Cerebellar cortex (tissue), 1 donor: Measurements from ENCODE around the gene SLC12A8.
"Not testable (repeated sequence)": the region's sequence is repeated elsewhere in the genome, so short reads cannot be mapped to it uniquely, and the experiment has no call there.

ENCODE experiments used
- DNase-seq: peaks from one replicate; pipeline ENCODE4 v3.0.0-alpha.2; 2015; ENCODE audit warnings: low spot score

Gene SLC12A8

GRCh38 chr3:125110016-125110875 lies 102.3 kb downstream of the SLC12A8 start:
- DNase-seq: no peak

DNA sequence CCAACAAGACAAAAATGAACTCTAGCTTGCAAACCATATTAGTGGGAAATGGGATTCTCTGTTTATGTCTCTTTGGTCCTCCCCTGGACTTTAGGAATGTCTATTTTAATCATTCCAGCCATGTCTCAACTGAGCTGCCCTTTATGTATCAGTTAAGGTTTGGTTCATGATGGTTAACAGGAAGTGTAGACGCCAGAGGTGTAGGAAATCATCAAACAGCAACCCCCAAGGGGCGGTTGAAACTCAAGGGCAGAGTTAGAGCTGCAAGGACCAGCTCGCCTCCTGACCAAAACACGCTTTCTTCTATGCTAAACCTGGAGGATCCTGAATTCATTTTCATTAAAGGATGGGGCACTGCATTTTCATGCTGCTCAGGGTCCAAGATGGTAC lies 103.0 kb downstream of the SLC12A8 start:
- DNase-seq: no peak

- no peak for DNase-seq
Measured at GRCh38 chr3:125108833-125109535, 103.6 kb downstream of the SLC12A8 start.

- no peak for DNase-seq
Measured at GRCh38 chr3:125107861-125108567, 104.5 kb downstream of the SLC12A8 start.

GRCh38 chr3:125107363-125107762 lies 105.2 kb downstream of the SLC12A8 start:
- no peak for DNase-seq

GRCh38 chr3:125105116-125105515 lies 107.4 kb downstream of the SLC12A8 start:
- DNase-seq: no peak

- no peak for DNase-seq
Measured at GRCh38 chr3:125104639-125105038, 107.9 kb downstream of the SLC12A8 start.

DNA sequence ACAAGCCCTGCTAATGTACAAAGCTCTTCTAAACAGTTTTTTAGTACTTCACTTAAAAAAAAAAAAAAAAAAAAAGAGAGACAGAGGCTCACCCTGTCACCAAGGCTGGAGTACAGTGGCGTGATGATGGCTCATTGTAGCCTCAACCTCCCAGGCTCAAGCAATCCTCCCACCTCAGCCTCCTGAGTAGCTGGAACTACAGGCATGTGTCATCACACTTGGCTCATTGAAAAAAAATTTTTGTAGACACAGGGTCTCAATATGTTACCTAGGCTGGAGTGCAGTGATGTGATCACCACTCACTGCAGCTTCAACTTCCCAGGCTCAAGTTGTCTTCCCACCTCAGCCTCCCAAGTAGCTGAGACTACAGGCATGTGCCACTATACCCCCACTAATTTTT lies 109.1 kb downstream of the SLC12A8 start:
- no peak for DNase-seq

- DNase-seq: no peak
Measured at GRCh38 chr3:125102470-125102869, 110.1 kb downstream of the SLC12A8 start.

DNA sequence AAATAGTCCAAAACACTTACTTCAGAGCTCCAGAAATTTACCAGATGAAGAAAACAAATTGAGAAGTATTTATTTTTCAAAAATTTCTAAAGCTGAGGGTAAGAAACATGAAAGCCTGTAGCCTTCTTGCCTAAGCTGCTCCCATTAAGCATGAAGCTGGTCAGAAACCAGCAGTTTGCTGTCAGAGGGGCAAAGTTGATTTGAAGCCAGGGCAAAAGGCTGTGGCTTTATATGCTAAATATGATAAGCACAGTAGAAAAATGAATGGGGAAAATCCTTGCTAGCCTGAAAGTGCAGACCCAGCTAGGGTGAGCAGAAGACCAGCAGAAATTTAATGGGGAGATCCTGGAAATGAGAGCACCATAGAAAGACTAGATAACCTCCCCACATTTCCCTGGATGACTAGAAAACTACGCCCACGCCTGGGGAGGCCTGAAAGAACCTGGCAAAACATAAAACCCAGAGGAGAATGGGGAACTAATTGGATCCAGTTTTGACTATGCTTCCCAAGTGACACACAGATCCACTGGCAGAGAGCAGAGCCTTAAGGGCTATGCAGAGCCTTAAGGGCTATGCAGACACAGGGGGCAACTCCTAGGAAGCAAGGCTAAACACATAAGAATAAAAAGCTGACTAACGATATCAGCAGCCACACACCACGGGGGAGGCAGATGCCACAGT lies 113.8 kb downstream of the SLC12A8 start:
- no peak for DNase-seq

DNA sequence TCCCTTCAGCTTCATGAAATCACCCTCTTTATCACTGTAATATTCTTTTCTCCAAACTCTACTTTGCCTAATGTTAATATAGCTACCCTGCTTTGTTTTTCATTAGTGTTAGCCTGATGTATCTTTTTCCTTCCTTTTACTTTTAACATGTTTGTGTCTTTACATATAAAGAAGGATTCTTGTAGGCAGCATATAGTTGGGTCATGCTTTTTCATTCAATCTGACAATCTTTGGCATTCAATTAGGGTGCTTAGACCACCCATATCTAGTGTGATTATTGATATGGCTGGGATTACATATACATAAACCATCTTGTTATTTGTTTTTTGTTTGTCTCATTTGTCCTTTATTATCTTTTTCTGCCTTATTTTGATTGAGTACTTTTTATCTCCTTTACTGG lies 121.9 kb downstream of the SLC12A8 start:
- no peak for DNase-seq

GRCh38 chr3:125087768-125088391 lies 124.7 kb downstream of the SLC12A8 start:
- DNase-seq: no peak

GRCh38 chr3:125085166-125085565 lies 127.4 kb downstream of the SLC12A8 start:
- DNase-seq: no peak

- DNase-seq: no peak
Measured at GRCh38 chr3:125083776-125084175, 128.8 kb downstream of the SLC12A8 start.

GRCh38 chr3:125082339-125082738 lies 130.2 kb downstream of the SLC12A8 start:
- DNase-seq: not testable (repeated sequence)

GRCh38 chr3:125080077-125080476 lies 132.5 kb downstream of the SLC12A8 start:
- DNase-seq: no peak

- DNase-seq: no peak
Measured at GRCh38 chr3:125079675-125080045, 132.9 kb downstream of the SLC12A8 start.

GRCh38 chr3:125078951-125079674 lies 133.4 kb downstream of the SLC12A8 start:
- DNase-seq: no peak

- DNase-seq: no peak
Measured at GRCh38 chr3:125077864-125078263, 134.7 kb downstream of the SLC12A8 start.

GRCh38 chr3:125076464-125076863 lies 136.1 kb downstream of the SLC12A8 start:
- no peak for DNase-seq

DNA sequence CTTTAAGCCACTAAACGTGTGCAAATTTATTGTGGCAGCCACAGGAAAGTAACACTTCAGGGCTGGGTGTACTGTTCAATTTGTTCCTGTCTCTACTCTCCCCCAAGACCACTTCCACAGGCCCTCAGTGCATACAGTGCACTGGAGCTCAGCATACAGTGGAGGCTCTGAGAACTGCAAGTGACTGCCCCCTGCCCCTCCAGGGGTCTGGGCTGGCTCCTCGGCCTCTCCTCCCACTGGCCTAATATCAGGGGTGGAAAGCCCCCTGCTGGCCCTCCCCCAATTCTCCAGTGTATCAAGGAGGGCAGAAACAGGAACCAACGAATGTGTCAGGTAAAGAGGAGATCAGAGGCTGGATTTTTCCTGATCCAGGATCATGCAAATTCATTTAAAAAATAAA lies 136.8 kb downstream of the SLC12A8 start:
- DNase-seq: no peak
